Frontal cortex (tissue), 4 donors: ENCODE measurements around the gene CFB. TPM values are rescaled to one million over a fixed set of nuclear protein-coding genes. Genes with fewer than 3 reads are reported as not detected.
"Not testable (repeated sequence)": the region's sequence is repeated elsewhere in the genome, so short reads cannot be mapped to it uniquely, and the experiment has no call there.

Experiments used
- DNase-seq, 2 donors: peaks; one replicate each; pipeline ENCODE4 v3.0.0; 2012; ENCODE audit warnings: low spot score in 2 of 2
- FAIRE-seq: peaks from 2 replicates; lab custom pipeline; 2012; peaks lifted over from hg19 to GRCh38; lab: Jason Lieb, UNC
- total RNA-seq: library from RNA; depleted of rRNA; stranded (reverse); fragments of >200 nt; gene quantifications from one replicate; pipeline ENCODE4 v1.2.3, GENCODE V29; 2014
- donor health status: control.
- donor health status: control.
- donor health status: control.

The CFB gene
- total RNA-seq: 0.82 TPM

- peak in 1 of 2 donors; percentile 53 for DNase-seq
- no peak for FAIRE-seq
These were observed at the start of gene CFB for GRCh38 chr6:31945507-31946369. CFB (plus strand) TSS chr6:31946095; CDS start chr6:31946222, 127 bp downstream.

GRCh38 chr6:31896493-31896855, 49.4 kb upstream of the CFB start:
- FAIRE-seq: no peak
- DNase-seq: no peak

GRCh38 chr6:31896856-31897611, 48.9 kb upstream of the CFB start:
- FAIRE-seq (no peak), DNase-seq (peak in 1 of 2 donors; percentile 60)

- DNase-seq: peak; percentile 88 to 93
- no peak for FAIRE-seq
These were observed 48.1 kb upstream of the CFB start, which contains the start of gene EHMT2 for GRCh38 chr6:31897612-31898382. EHMT2 (minus strand) TSS chr6:31897698; CDS start chr6:31897677, 21 bp downstream.

GRCh38 chr6:31898383-31899011, 47.4 kb upstream of the CFB start:
- DNase-seq: peak in 1 of 2 donors; percentile 51

GRCh38 chr6:31899215-31899614, 46.7 kb upstream of the CFB start:
- DNase-seq: no peak
- FAIRE-seq: no peak

More at GRCh38 chr6:31898383-31899011, 47.4 kb upstream of the CFB start:
- FAIRE-seq: no peak

- no peak for FAIRE-seq
- no peak for DNase-seq
These were observed 45.8 kb upstream of the CFB start for GRCh38 chr6:31899882-31900722.

GRCh38 chr6:31900917-31901414, 44.9 kb upstream of the CFB start:
- no peak for FAIRE-seq
- no peak for DNase-seq

GRCh38 chr6:31901415-31901952, 44.4 kb upstream of the CFB start:
- peak; percentile 54 to 69 for DNase-seq
- FAIRE-seq: no peak

- DNase-seq (peak; percentile 97 to 98), FAIRE-seq (no peak)
These were observed 43.8 kb upstream of the CFB start, which contains the start of gene ZBTB12 for GRCh38 chr6:31901953-31902643. ZBTB12 (minus strand) TSS chr6:31902086; CDS start chr6:31901305, 781 bp downstream.

- FAIRE-seq (no peak), DNase-seq (no peak)
These were observed 41.9 kb upstream of the CFB start for GRCh38 chr6:31903957-31904356.

GRCh38 chr6:31905041-31905440, 40.9 kb upstream of the CFB start:
- FAIRE-seq (no peak), DNase-seq (no peak)

- DNase-seq (no peak), FAIRE-seq (no peak)
These were observed 39.8 kb upstream of the CFB start for GRCh38 chr6:31906122-31906521.

GRCh38 chr6:31906727-31907126, 39.2 kb upstream of the CFB start:
- not testable (repeated sequence) for FAIRE-seq, DNase-seq

GRCh38 chr6:31907158-31907813, 38.6 kb upstream of the CFB start:
- DNase-seq (no peak), FAIRE-seq (no peak)

- not testable (repeated sequence) for DNase-seq, FAIRE-seq
These were observed 37.6 kb upstream of the CFB start for GRCh38 chr6:31908255-31908654.

GRCh38 chr6:31908791-31909190, 37.1 kb upstream of the CFB start:
- no peak for DNase-seq
- no peak for FAIRE-seq
